HL-60 (cell line): Measurements from ENCODE around the gene TMEM244.

Source experiments
- POLR2AphosphoS5 ChIP-seq: IDR thresholded peaks from 2 replicates; pipeline ENCODE4 v1.6.1; 2012; ENCODE audit warnings: low read depth
- TF ChIP-seq, protein P1 (sequence below): IDR thresholded peaks from one replicate; pipeline ENCODE4 v1.5.1; 2011; ENCODE audit warnings: low read length, control low read depth, inconsistent platforms; ENCODE audit not compliant: insufficient read depth

DNA sequence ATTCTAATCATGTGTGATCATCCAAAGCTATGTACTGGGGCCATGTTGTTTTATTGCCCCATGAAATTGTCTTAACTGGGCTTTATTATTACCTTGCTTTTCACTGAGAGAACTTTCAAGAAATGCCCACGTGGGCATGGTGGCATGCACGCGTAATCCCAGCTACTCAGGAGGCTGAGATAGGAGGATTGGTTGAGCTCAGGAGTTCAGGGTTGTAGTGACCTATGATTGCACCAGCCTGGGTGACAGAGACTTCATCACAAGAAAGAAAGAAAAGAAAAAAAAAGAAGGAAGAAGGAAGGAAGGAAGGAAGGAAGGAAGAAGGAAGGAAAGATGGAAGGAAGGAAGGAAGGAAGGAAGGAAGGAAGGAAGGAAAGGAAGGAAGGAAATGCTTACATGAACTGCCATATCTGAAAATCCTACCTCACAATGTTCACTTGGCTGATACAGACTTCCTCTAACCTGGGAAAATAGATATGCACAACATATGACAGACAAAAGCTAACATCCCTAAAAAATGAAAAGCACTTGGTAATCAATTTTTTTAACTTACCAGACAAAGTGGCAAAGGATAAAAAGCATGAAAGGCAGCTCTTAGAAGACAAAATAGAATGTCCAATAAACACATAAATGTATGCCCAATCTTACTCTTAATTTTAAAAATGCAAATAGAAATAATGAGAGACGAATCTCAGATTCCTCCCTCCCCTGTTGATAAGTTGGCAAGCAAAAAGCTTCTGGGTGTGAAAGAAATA is 25.5 kb upstream of the TMEM244 start:
- TF ChIP-seq, protein P1, sequence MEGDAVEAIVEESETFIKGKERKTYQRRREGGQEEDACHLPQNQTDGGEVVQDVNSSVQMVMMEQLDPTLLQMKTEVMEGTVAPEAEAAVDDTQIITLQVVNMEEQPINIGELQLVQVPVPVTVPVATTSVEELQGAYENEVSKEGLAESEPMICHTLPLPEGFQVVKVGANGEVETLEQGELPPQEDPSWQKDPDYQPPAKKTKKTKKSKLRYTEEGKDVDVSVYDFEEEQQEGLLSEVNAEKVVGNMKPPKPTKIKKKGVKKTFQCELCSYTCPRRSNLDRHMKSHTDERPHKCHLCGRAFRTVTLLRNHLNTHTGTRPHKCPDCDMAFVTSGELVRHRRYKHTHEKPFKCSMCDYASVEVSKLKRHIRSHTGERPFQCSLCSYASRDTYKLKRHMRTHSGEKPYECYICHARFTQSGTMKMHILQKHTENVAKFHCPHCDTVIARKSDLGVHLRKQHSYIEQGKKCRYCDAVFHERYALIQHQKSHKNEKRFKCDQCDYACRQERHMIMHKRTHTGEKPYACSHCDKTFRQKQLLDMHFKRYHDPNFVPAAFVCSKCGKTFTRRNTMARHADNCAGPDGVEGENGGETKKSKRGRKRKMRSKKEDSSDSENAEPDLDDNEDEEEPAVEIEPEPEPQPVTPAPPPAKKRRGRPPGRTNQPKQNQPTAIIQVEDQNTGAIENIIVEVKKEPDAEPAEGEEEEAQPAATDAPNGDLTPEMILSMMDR = no peak
- no peak for TF ChIP-seq POLR2AphosphoS5
